ENCODE data around the gene BGLAP.

The BGLAP gene

GRCh38 chr1:156242738-156243137 lies 754 bp downstream of the BGLAP start:
- H3K4me1 Mint-ChIP-seq = peaks cover 24% of the 10 kb centered on the region
- peaks cover 49% of the 10 kb centered on the region for H3K36me3 Mint-ChIP-seq
- H3K9me3 Mint-ChIP-seq = no peaks in the 10 kb centered on the region
- H3K27me3 Mint-ChIP-seq = peaks cover 17% of the 10 kb centered on the region
- ATAC-seq = no peak
- no peak overlapping the region for H3K4me3 Mint-ChIP-seq
- H3K27ac Mint-ChIP-seq = no peak overlapping the region

- Mint-ChIP-seq H3K27me3 (peaks cover 17% of the 10 kb centered on the region), H3K27ac (no peak overlapping the region), H3K9me3 (no peaks in the 10 kb centered on the region), H3K36me3 (peaks cover 35% of the 10 kb centered on the region), H3K4me3 (no peak overlapping the region), H3K4me1 (peaks cover 24% of the 10 kb centered on the region)
- ATAC-seq = no peak
These were observed 2.1 kb downstream of the BGLAP start for GRCh38 chr1:156244126-156244525.

GRCh38 chr1:156244712-156245111 lies 2.7 kb downstream of the BGLAP start:
- peaks cover 34% of the 10 kb centered on the region for H3K36me3 Mint-ChIP-seq

GRCh38 chr1:156245451-156246232 lies 3.7 kb downstream of the BGLAP start:
- no peaks in the 10 kb centered on the region for H3K9me3 Mint-ChIP-seq
- H3K36me3 Mint-ChIP-seq = peaks cover 36% of the 10 kb centered on the region
- peak overlapping the region; percentile 79 for H3K4me3 Mint-ChIP-seq
- ATAC-seq = peak; percentile 67
- peaks cover 17% of the 10 kb centered on the region for H3K27me3 Mint-ChIP-seq
- H3K4me1 Mint-ChIP-seq = peaks cover 24% of the 10 kb centered on the region
- H3K27ac Mint-ChIP-seq = peak overlapping the region; percentile 64

More at GRCh38 chr1:156244712-156245111, 2.7 kb downstream of the BGLAP start:
- peak overlapping the region; percentile 79 for H3K4me3 Mint-ChIP-seq
- H3K9me3 Mint-ChIP-seq = no peaks in the 10 kb centered on the region
- no peak for ATAC-seq
- peak overlapping the region; percentile 64 for H3K27ac Mint-ChIP-seq
- peaks cover 24% of the 10 kb centered on the region for H3K4me1 Mint-ChIP-seq
- peaks cover 17% of the 10 kb centered on the region for H3K27me3 Mint-ChIP-seq

- Mint-ChIP-seq H3K27ac (peak overlapping the region; percentile 64), H3K27me3 (peaks cover 17% of the 10 kb centered on the region)
These were observed 4.3 kb downstream of the BGLAP start for GRCh38 chr1:156246241-156246780.

GRCh38 chr1:156246781-156247459 lies 4.9 kb downstream of the BGLAP start:
- H3K27ac Mint-ChIP-seq = no peak overlapping the region
- no peaks in the 10 kb centered on the region for H3K9me3 Mint-ChIP-seq
- peaks cover 32% of the 10 kb centered on the region for H3K36me3 Mint-ChIP-seq
- peaks cover 24% of the 10 kb centered on the region for H3K4me1 Mint-ChIP-seq
- H3K4me3 Mint-ChIP-seq = no peak overlapping the region
- no peak for ATAC-seq
- H3K27me3 Mint-ChIP-seq = peaks cover 17% of the 10 kb centered on the region

More at GRCh38 chr1:156246241-156246780, 4.3 kb downstream of the BGLAP start:
- H3K4me1 Mint-ChIP-seq = peaks cover 24% of the 10 kb centered on the region
- H3K9me3 Mint-ChIP-seq = no peaks in the 10 kb centered on the region
- peaks cover 35% of the 10 kb centered on the region for H3K36me3 Mint-ChIP-seq
- peak overlapping the region; percentile 44 for H3K4me3 Mint-ChIP-seq
- ATAC-seq = no peak

GRCh38 chr1:156247460-156248322 lies 5.7 kb downstream of the BGLAP start, which contains the start of gene PAQR6:
TSS of gene PAQR6 (minus strand) at chr1:156248056. CDS start at chr1:156246731, 1,325 bp downstream.
- no peak within 1 kb of the TSS for H3K4me3 Mint-ChIP-seq

GRCh38 chr1:156248323-156248683 lies 6.3 kb downstream of the BGLAP start:
- no peak overlapping the region for H3K27ac Mint-ChIP-seq
- peaks cover 34% of the 10 kb centered on the region for H3K36me3 Mint-ChIP-seq
- ATAC-seq = no peak
- peaks cover 24% of the 10 kb centered on the region for H3K4me1 Mint-ChIP-seq
- peaks cover 17% of the 10 kb centered on the region for H3K27me3 Mint-ChIP-seq
- H3K4me3 Mint-ChIP-seq = no peak overlapping the region
- H3K9me3 Mint-ChIP-seq = no peaks in the 10 kb centered on the region

More at GRCh38 chr1:156247460-156248322, 5.7 kb downstream of the BGLAP start, which contains the start of gene PAQR6:
- H3K27me3 Mint-ChIP-seq = peaks cover 17% of the 10 kb centered on the region
- no peak within 1 kb of the TSS for H3K27ac Mint-ChIP-seq
- no peaks in the 10 kb centered on the region for H3K9me3 Mint-ChIP-seq
- peaks cover 24% of the 10 kb centered on the region for H3K4me1 Mint-ChIP-seq
- peaks cover 34% of the 10 kb centered on the region for H3K36me3 Mint-ChIP-seq
- no peak for ATAC-seq

GRCh38 chr1:156249593-156249992 lies 7.6 kb downstream of the BGLAP start:
- no peak overlapping the region for H3K27ac Mint-ChIP-seq
- H3K27me3 Mint-ChIP-seq = peaks cover 8% of the 10 kb centered on the region
- H3K4me1 Mint-ChIP-seq = peaks cover 22% of the 10 kb centered on the region
- H3K4me3 Mint-ChIP-seq = no peak overlapping the region
- no peak for ATAC-seq
- H3K36me3 Mint-ChIP-seq = peaks cover 43% of the 10 kb centered on the region
- no peaks in the 10 kb centered on the region for H3K9me3 Mint-ChIP-seq

- H3K4me3 Mint-ChIP-seq = no peak overlapping the region
- ATAC-seq = no peak
- H3K36me3 Mint-ChIP-seq = peaks cover 51% of the 10 kb centered on the region
- H3K9me3 Mint-ChIP-seq = no peaks in the 10 kb centered on the region
- H3K27me3 Mint-ChIP-seq = no peaks in the 10 kb centered on the region
- H3K4me1 Mint-ChIP-seq = peaks cover 5% of the 10 kb centered on the region
- H3K27ac Mint-ChIP-seq = no peak overlapping the region
These were observed 9.5 kb downstream of the BGLAP start for GRCh38 chr1:156251527-156251926.

GRCh38 chr1:156253634-156254033 lies 11.7 kb downstream of the BGLAP start:
- H3K4me3 Mint-ChIP-seq = no peak overlapping the region
- ATAC-seq = no peak
- peaks cover 64% of the 10 kb centered on the region for H3K36me3 Mint-ChIP-seq
- H3K27me3 Mint-ChIP-seq = no peaks in the 10 kb centered on the region
- no peaks in the 10 kb centered on the region for H3K4me1 Mint-ChIP-seq
- H3K27ac Mint-ChIP-seq = no peak overlapping the region
- H3K9me3 Mint-ChIP-seq = no peaks in the 10 kb centered on the region

GRCh38 chr1:156257711-156258110 lies 15.7 kb downstream of the BGLAP start:
- no peaks in the 10 kb centered on the region for H3K9me3 Mint-ChIP-seq
- no peak overlapping the region for H3K27ac Mint-ChIP-seq
- no peak for ATAC-seq
- H3K36me3 Mint-ChIP-seq = peaks cover 64% of the 10 kb centered on the region
- H3K4me3 Mint-ChIP-seq = no peak overlapping the region
- H3K27me3 Mint-ChIP-seq = no peaks in the 10 kb centered on the region
- no peaks in the 10 kb centered on the region for H3K4me1 Mint-ChIP-seq

GRCh38 chr1:156258859-156259258 lies 16.9 kb downstream of the BGLAP start:
- no peak overlapping the region for H3K27ac Mint-ChIP-seq
- no peaks in the 10 kb centered on the region for H3K4me1 Mint-ChIP-seq

GRCh38 chr1:156259805-156260204 lies 17.8 kb downstream of the BGLAP start:
- no peak overlapping the region for H3K27ac Mint-ChIP-seq
- H3K4me3 Mint-ChIP-seq = no peak overlapping the region
- H3K4me1 Mint-ChIP-seq = no peaks in the 10 kb centered on the region
- no peaks in the 10 kb centered on the region for H3K27me3 Mint-ChIP-seq
- H3K9me3 Mint-ChIP-seq = no peaks in the 10 kb centered on the region
- ATAC-seq = no peak
- H3K36me3 Mint-ChIP-seq = peaks cover 66% of the 10 kb centered on the region

More at GRCh38 chr1:156258859-156259258, 16.9 kb downstream of the BGLAP start:
- H3K9me3 Mint-ChIP-seq = no peaks in the 10 kb centered on the region
- H3K4me3 Mint-ChIP-seq = no peak overlapping the region
- H3K27me3 Mint-ChIP-seq = no peaks in the 10 kb centered on the region
- peaks cover 64% of the 10 kb centered on the region for H3K36me3 Mint-ChIP-seq
- ATAC-seq = no peak

- H3K27ac Mint-ChIP-seq = no peak overlapping the region
- no peaks in the 10 kb centered on the region for H3K4me1 Mint-ChIP-seq
- no peaks in the 10 kb centered on the region for H3K9me3 Mint-ChIP-seq
- ATAC-seq = no peak
- H3K27me3 Mint-ChIP-seq = no peaks in the 10 kb centered on the region
- H3K36me3 Mint-ChIP-seq = peaks cover 71% of the 10 kb centered on the region
- H3K4me3 Mint-ChIP-seq = no peak overlapping the region
These were observed 18.9 kb downstream of the BGLAP start for GRCh38 chr1:156260896-156261295.

Measured in stimulated activated memory B cell treated with anti-CD40 and anti-IgM and Interleukin-4, amounts not matched to agents 10 μg/mL and 1 μg/mL and 100 μg/mL, for 72 hours (primary cell).